HG03139 (cell line): ENCODE measurements around the gene SLC31A2.

Experiments used
- ATAC-seq: cut with Tn5 transposase; IDR thresholded peaks from one replicate; pipeline ENCODE4 v1.9.1; 2021; ENCODE audit not compliant: unreplicated experiment

Gene SLC31A2

GRCh38 chr9:113185271-113185670 lies 34.5 kb downstream of the SLC31A2 start:
- no peak for ATAC-seq

- ATAC-seq = no peak
Measured at GRCh38 chr9:113186137-113186755, 35.4 kb downstream of the SLC31A2 start.

GRCh38 chr9:113187929-113188595 lies 37.3 kb downstream of the SLC31A2 start:
- no peak for ATAC-seq

GRCh38 chr9:113192455-113192854 lies 41.6 kb downstream of the SLC31A2 start:
- no peak for ATAC-seq

GRCh38 chr9:113199683-113200329 lies 49.0 kb downstream of the SLC31A2 start:
- no peak for ATAC-seq

GRCh38 chr9:113205432-113205831 lies 54.6 kb downstream of the SLC31A2 start:
- no peak for ATAC-seq

GRCh38 chr9:113205861-113206260 lies 55.1 kb downstream of the SLC31A2 start:
- no peak for ATAC-seq

GRCh38 chr9:113210815-113211214 lies 60.0 kb downstream of the SLC31A2 start:
- no peak for ATAC-seq
